Upper lobe of right lung (tissue), 1 donor: Measurements from ENCODE around the gene WWOX. TPM values are rescaled to one million over a fixed set of nuclear protein-coding genes. Genes with fewer than 3 reads are reported as not detected.
"Not testable (repeated sequence)": the region's sequence is repeated elsewhere in the genome, so short reads cannot be mapped to it uniquely, and the experiment has no call there.

Source experiments
- ATAC-seq: fragments of 200-7000 bp; cut with Tn5 transposase; one replicate; pipeline ENCODE4 v1.9.1; 2020; ENCODE audit warnings: mild to moderate bottlenecking, moderate library complexity
- DNase-seq: peaks from one replicate; pipeline ENCODE4 v3.0.0-alpha.2; 2020
- H3K27ac ChIP-seq: fragments of 200-600 bp; one replicate; pipeline ENCODE4 v1.8.0; 2022
- H3K27me3 ChIP-seq: fragments of 200-600 bp; one replicate; pipeline ENCODE4 v1.8.0; 2022; ENCODE audit warnings: mild to moderate bottlenecking
- H3K36me3 ChIP-seq: fragments of 200-600 bp; one replicate; pipeline ENCODE4 v1.8.0; 2022
- H3K4me1 ChIP-seq: fragments of 200-600 bp; one replicate; pipeline ENCODE4 v1.8.0; 2022
- H3K4me3 ChIP-seq: fragments of 200-600 bp; one replicate; pipeline ENCODE4 v1.8.0; 2022; ENCODE audit warnings: mild to moderate bottlenecking
- H3K9me3 ChIP-seq: fragments of 200-600 bp; one replicate; pipeline ENCODE4 v1.8.0; 2022
- intact Hi-C: fragments of 100-400 bp; cut with DNase I; formaldehyde crosslinking; loops from one replicate; pipeline ENCODE4 v1.11.0; 2022
- total RNA-seq: library from RNA; stranded (reverse); fragmentation: NEBNext Ultra II Directional; extraction: Animal tissue kit (Norgen Biotek cat#: 25700); gene quantifications from one replicate; pipeline ENCODE4 v1.2.1, GENCODE V29; 2021
- TF ChIP-seq, protein P1 (sequence below): fragments of 200-600 bp; IDR thresholded peaks from one replicate; pipeline ENCODE4 v1.8.0; 2022; ENCODE audit warnings: antibody characterized with exemption
- donor health status: DM: no; HTN: yes; CAD: no; lungs with severe emphysema.

Gene WWOX
- total RNA-seq, 1 donor from 2014 or later, result 17.0 TPM

- no peaks in the 10 kb centered on the region for H3K36me3 ChIP-seq
- no peaks in the 10 kb centered on the region for H3K9me3 ChIP-seq
- ATAC-seq (no peak), DNase-seq (no peak)
- no peaks in the 10 kb centered on the region for H3K4me1 ChIP-seq
- TF ChIP-seq, protein P1, sequence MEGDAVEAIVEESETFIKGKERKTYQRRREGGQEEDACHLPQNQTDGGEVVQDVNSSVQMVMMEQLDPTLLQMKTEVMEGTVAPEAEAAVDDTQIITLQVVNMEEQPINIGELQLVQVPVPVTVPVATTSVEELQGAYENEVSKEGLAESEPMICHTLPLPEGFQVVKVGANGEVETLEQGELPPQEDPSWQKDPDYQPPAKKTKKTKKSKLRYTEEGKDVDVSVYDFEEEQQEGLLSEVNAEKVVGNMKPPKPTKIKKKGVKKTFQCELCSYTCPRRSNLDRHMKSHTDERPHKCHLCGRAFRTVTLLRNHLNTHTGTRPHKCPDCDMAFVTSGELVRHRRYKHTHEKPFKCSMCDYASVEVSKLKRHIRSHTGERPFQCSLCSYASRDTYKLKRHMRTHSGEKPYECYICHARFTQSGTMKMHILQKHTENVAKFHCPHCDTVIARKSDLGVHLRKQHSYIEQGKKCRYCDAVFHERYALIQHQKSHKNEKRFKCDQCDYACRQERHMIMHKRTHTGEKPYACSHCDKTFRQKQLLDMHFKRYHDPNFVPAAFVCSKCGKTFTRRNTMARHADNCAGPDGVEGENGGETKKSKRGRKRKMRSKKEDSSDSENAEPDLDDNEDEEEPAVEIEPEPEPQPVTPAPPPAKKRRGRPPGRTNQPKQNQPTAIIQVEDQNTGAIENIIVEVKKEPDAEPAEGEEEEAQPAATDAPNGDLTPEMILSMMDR, result no peak
- no peak overlapping the region for H3K27ac ChIP-seq
- intact Hi-C loops, result no loop called here
- H3K4me3 ChIP-seq, result no peak overlapping the region
- H3K27me3 ChIP-seq, result no peaks in the 10 kb centered on the region
Observed at GRCh38 chr16:78513838-78514237, 414.4 kb downstream of the WWOX start.

- ATAC-seq, H3K4me3 ChIP-seq, H3K9me3 ChIP-seq, H3K27me3 ChIP-seq, H3K4me1 ChIP-seq, intact Hi-C loops, H3K36me3 ChIP-seq, H3K27ac ChIP-seq, DNase-seq: not testable (repeated sequence)
Observed at GRCh38 chr16:78514888-78515287, 415.4 kb downstream of the WWOX start.

- no peak for ATAC-seq
- Histone ChIP-seq H3K36me3 (no peaks in the 10 kb centered on the region), H3K9me3 (no peaks in the 10 kb centered on the region), H3K4me1 (no peaks in the 10 kb centered on the region), H3K27me3 (no peaks in the 10 kb centered on the region), H3K27ac (no peak overlapping the region), H3K4me3 (no peak overlapping the region)
- intact Hi-C loops, result no loop called here
- DNase-seq, result no peak
- TF ChIP-seq, protein P1, result no peak
Observed at GRCh38 chr16:78515421-78515820, 416.0 kb downstream of the WWOX start.

DNA sequence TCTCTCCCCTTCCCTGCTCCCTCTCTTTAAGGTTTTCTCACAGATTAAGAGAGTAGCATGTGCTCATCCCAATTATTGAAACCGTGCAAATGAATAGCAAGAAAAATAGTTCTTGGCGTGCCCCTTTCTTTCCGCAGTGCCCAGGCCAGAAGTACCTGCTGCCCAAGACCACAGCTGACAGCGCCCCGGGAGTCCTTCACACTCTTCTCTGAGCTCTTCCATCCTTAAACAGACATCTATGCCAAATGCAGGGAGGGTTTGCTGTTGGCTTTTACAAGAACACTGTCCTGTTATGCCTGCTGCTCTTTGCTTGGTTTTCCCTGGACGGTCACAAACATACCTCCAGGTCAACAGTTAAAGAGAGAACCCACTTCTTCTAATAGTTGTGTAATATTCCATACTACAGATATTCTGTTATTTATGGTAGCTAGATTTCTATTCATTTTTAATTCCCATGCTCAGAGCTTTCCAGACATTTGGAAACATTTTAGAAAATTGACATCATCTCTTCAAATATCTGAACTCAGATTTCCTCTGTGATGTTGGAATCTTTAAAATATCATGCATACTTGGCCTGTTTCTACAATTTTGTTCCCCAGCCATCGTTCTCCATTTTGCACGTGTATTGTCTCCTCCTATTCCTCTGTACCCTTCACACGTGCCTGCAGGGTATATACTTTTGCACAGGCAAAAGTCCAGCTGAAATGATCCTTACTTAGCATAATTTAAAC is 416.7 kb downstream of the WWOX start:
- no peak for ATAC-seq
- DNase-seq, result no peak
- TF ChIP-seq, protein P1, result no peak
- Histone ChIP-seq H3K27me3 (no peaks in the 10 kb centered on the region), H3K4me1 (no peaks in the 10 kb centered on the region), H3K36me3 (no peaks in the 10 kb centered on the region), H3K4me3 (no peak overlapping the region), H3K27ac (no peak overlapping the region), H3K9me3 (no peaks in the 10 kb centered on the region)
- intact Hi-C loops, result no loop called here

GRCh38 chr16:78519896-78520295 is 420.4 kb downstream of the WWOX start:
- no peaks in the 10 kb centered on the region for H3K9me3 ChIP-seq
- peak overlapping the region; percentile 37 for H3K27ac ChIP-seq
- ATAC-seq, result peak; percentile 21
- H3K27me3 ChIP-seq, result no peaks in the 10 kb centered on the region
- no peaks in the 10 kb centered on the region for H3K36me3 ChIP-seq
- H3K4me1 ChIP-seq, result no peaks in the 10 kb centered on the region
- no peak for DNase-seq
- no peak overlapping the region for H3K4me3 ChIP-seq
- intact Hi-C loops, result no loop called here
- TF ChIP-seq, protein P1, result no peak

- intact Hi-C loops, result no loop called here
- DNase-seq, result no peak
- no peak for ATAC-seq
- no peaks in the 10 kb centered on the region for H3K36me3 ChIP-seq
- H3K4me3 ChIP-seq, result no peak overlapping the region
- no peaks in the 10 kb centered on the region for H3K9me3 ChIP-seq
- H3K27ac ChIP-seq, result peak overlapping the region; percentile 48
- no peaks in the 10 kb centered on the region for H3K4me1 ChIP-seq
- TF ChIP-seq, protein P1, result no peak
- H3K27me3 ChIP-seq, result no peaks in the 10 kb centered on the region
Observed at GRCh38 chr16:78520470-78520869, 421.0 kb downstream of the WWOX start.
